SK-N-SH (cell line): ENCODE measurements around the gene PLK2.

ENCODE experiments used
- CTCF ChIP-seq: fragments of 200-600 bp; sonication (generic); IDR thresholded peaks from 2 replicates; pipeline ENCODE4 v1.6.1; 2017; ENCODE audit warnings: antibody characterized with exemption, mild to moderate bottlenecking, moderate library complexity
- EZH2phosphoT487 ChIP-seq: fragments of 200-600 bp; sonication (generic); IDR thresholded peaks from 2 replicates; pipeline ENCODE4 v1.6.1; 2017; ENCODE audit warnings: low read depth, mixed run types, mild to moderate bottlenecking, antibody characterized with exemption, moderate library complexity, borderline replicate concordance
- JUND ChIP-seq: IDR thresholded peaks from 2 replicates; pipeline ENCODE4 v1.4.0; 2012
- MAX ChIP-seq: IDR thresholded peaks from 2 replicates; pipeline ENCODE4 v1.4.0; 2012; ENCODE audit warnings: low read depth
- POLR2AphosphoS5 ChIP-seq: IDR thresholded peaks from 2 replicates; pipeline ENCODE4 v1.6.1; 2012; ENCODE audit warnings: low read depth, low read length
- REST ChIP-seq: IDR thresholded peaks from 2 replicates; pipeline ENCODE4 v1.6.1; 2012; ENCODE audit warnings: mild to moderate bottlenecking, low read depth, low read length, moderate library complexity
- TAF1 ChIP-seq: IDR thresholded peaks from 2 replicates; pipeline ENCODE4 v1.6.1; 2012; ENCODE audit warnings: low read depth, mild to moderate bottlenecking, low read length, moderate library complexity, borderline replicate concordance
- TCF12 ChIP-seq: IDR thresholded peaks from 2 replicates; pipeline ENCODE4 v1.4.0; 2012
- TEAD4 ChIP-seq: IDR thresholded peaks from 2 replicates; pipeline ENCODE4 v1.4.0; 2012; ENCODE audit warnings: mild to moderate bottlenecking, borderline replicate concordance; ENCODE audit not compliant: insufficient read depth
- USF2 ChIP-seq: fragments of 150-350 bp; IDR thresholded peaks from 2 replicates; pipeline ENCODE4 v1.6.1; 2017; ENCODE audit warnings: antibody characterized with exemption, low read length, low read depth, borderline replicate concordance
- YY1 ChIP-seq: IDR thresholded peaks from 2 replicates; pipeline ENCODE4 v1.4.0; 2012; ENCODE audit warnings: low read depth, mild to moderate bottlenecking
- ZBTB33 ChIP-seq: IDR thresholded peaks from 2 replicates; pipeline ENCODE4 v1.4.0; 2012; ENCODE audit warnings: low read depth, borderline replicate concordance

GRCh38 chr5:58491216-58491892, 31.5 kb upstream of the PLK2 start, which contains the start of gene GAPT:
- TF ChIP-seq TCF12 (no peak), EZH2phosphoT487 (no peak), CTCF (no peak), TAF1 (no peak), TEAD4 (no peak), REST (no peak), YY1 (no peak), MAX (no peak), USF2 (no peak), JUND (no peak), POLR2AphosphoS5 (no peak), ZBTB33 (no peak)
